Coronary artery (tissue), 2 donors: ENCODE measurements around the gene KRTAP10-5.
"Not testable (repeated sequence)": the region's sequence is repeated elsewhere in the genome, so short reads cannot be mapped to it uniquely, and the experiment has no call there.

Experiments
- DNase-seq: peaks from one replicate; pipeline ENCODE4 v3.0.0-alpha.2; 2017; ENCODE audit warnings: low spot score
- H3K27ac ChIP-seq, 2 donors: fragments of 200-600 bp; sonication (generic); one replicate each; pipeline ENCODE4 v1.5.1; 2016 to 2019
- H3K4me3 ChIP-seq: fragments of 200-600 bp; sonication (generic); 2 replicates; pipeline ENCODE4 v1.5.1; 2016; ENCODE audit warnings: mild to moderate bottlenecking, moderate library complexity
- CTCF ChIP-seq: fragments of 200-600 bp; sonication (generic); IDR thresholded peaks from one replicate; pipeline ENCODE4 v1.5.1; 2019; ENCODE audit warnings: antibody characterized with exemption

Gene KRTAP10-5

GRCh38 chr21:44566403-44566802 lies 14.0 kb downstream of the KRTAP10-5 start:
- DNase-seq, result no peak
- Histone ChIP-seq H3K4me3 (no peak overlapping the region), H3K27ac (no peak overlapping the region)
- no peak for TF ChIP-seq CTCF

GRCh38 chr21:44564886-44565598 lies 15.4 kb downstream of the KRTAP10-5 start:
- no peak for DNase-seq
- Histone ChIP-seq H3K27ac (no peak overlapping the region), H3K4me3 (no peak overlapping the region)
- TF ChIP-seq CTCF, result no peak

- Histone ChIP-seq H3K4me3 (no peak overlapping the region), H3K27ac (no peak overlapping the region)
- no peak for TF ChIP-seq CTCF
- DNase-seq, result no peak
Observed at GRCh38 chr21:44564099-44564498, 16.3 kb downstream of the KRTAP10-5 start.

GRCh38 chr21:44558695-44559094 lies 21.7 kb downstream of the KRTAP10-5 start, which contains the start of gene KRTAP10-3:
Gene KRTAP10-3, minus strand, starts transcription at chr21:44558795. Its CDS starts 80 bp downstream, at chr21:44558715.
- TF ChIP-seq CTCF, result no peak
- no peak for DNase-seq

GRCh38 chr21:44558329-44558675 lies 22.1 kb downstream of the KRTAP10-5 start:
- DNase-seq, H3K4me3 ChIP-seq, H3K27ac ChIP-seq: not testable (repeated sequence)

More at GRCh38 chr21:44558695-44559094, 21.7 kb downstream of the KRTAP10-5 start, which contains the start of gene KRTAP10-3:
- Histone ChIP-seq H3K27ac (no peak within 1 kb of the TSS), H3K4me3 (no peak within 1 kb of the TSS)

- DNase-seq, result no peak
- Histone ChIP-seq H3K4me3 (no peak overlapping the region), H3K27ac (no peak overlapping the region)
- TF ChIP-seq CTCF, result no peak
Observed at GRCh38 chr21:44557491-44558328, 22.7 kb downstream of the KRTAP10-5 start.

- TF ChIP-seq CTCF, result no peak
- DNase-seq, result no peak
Observed at GRCh38 chr21:44556879-44557278, 23.5 kb downstream of the KRTAP10-5 start.

More at GRCh38 chr21:44556879-44557278, 23.5 kb downstream of the KRTAP10-5 start:
- H3K4me3 ChIP-seq, result no peak overlapping the region
- no peak overlapping the region for H3K27ac ChIP-seq
